HG03378 (cell line): ENCODE measurements around the gene SP2.
"Not testable (repeated sequence)": the region's sequence is repeated elsewhere in the genome, so short reads cannot be mapped to it uniquely, and the experiment has no call there.

ENCODE experiments used
- ATAC-seq: cut with Tn5 transposase; IDR thresholded peaks from one replicate; pipeline ENCODE4 v1.9.1; 2021; ENCODE audit warnings: mild to moderate bottlenecking, moderate library complexity; ENCODE audit not compliant: unreplicated experiment

Gene SP2

GRCh38 chr17:47917581-47917980, 21.5 kb downstream of the SP2 start:
- ATAC-seq: no peak

GRCh38 chr17:47918006-47918405, 22.0 kb downstream of the SP2 start:
- no peak for ATAC-seq

GRCh38 chr17:47918991-47919390, 23.0 kb downstream of the SP2 start:
- ATAC-seq: no peak

- not testable (repeated sequence) for ATAC-seq
These were observed 23.9 kb downstream of the SP2 start for GRCh38 chr17:47919889-47920288.

- no peak for ATAC-seq
These were observed 29.0 kb downstream of the SP2 start for GRCh38 chr17:47924785-47925677.

GRCh38 chr17:47925678-47925988, 29.6 kb downstream of the SP2 start:
- no peak for ATAC-seq

GRCh38 chr17:47927821-47928400, 31.9 kb downstream of the SP2 start:
- ATAC-seq: no peak

GRCh38 chr17:47928415-47928814, 32.4 kb downstream of the SP2 start:
- no peak for ATAC-seq

GRCh38 chr17:47929218-47930000, 33.4 kb downstream of the SP2 start:
- no peak for ATAC-seq

- no peak for ATAC-seq
These were observed 35.8 kb downstream of the SP2 start for GRCh38 chr17:47931848-47932247.

GRCh38 chr17:47934856-47935255, 38.8 kb downstream of the SP2 start:
- no peak for ATAC-seq

GRCh38 chr17:47935468-47935867, 39.4 kb downstream of the SP2 start:
- ATAC-seq: not testable (repeated sequence)

- ATAC-seq: no peak
These were observed 39.9 kb downstream of the SP2 start for GRCh38 chr17:47935961-47936360.

- no peak for ATAC-seq
These were observed 41.9 kb downstream of the SP2 start for GRCh38 chr17:47937941-47938340.

- peak; percentile 87 for ATAC-seq
These were observed 45.4 kb downstream of the SP2 start, which contains the start of gene PNPO for GRCh38 chr17:47941246-47942095. Gene PNPO, plus strand, starts transcription at chr17:47941571. Its CDS starts 105 bp downstream, at chr17:47941676.

GRCh38 chr17:47942096-47942510, 46.1 kb downstream of the SP2 start:
- ATAC-seq: no peak

GRCh38 chr17:47942568-47942967, 46.5 kb downstream of the SP2 start:
- no peak for ATAC-seq

GRCh38 chr17:47945080-47945479, 49.0 kb downstream of the SP2 start:
- ATAC-seq: no peak

- no peak for ATAC-seq
These were observed 49.8 kb downstream of the SP2 start for GRCh38 chr17:47945529-47946508.

- no peak for ATAC-seq
These were observed 50.5 kb downstream of the SP2 start for GRCh38 chr17:47946516-47946915.
